HepG2 (cell line): ENCODE measurements around the gene ESF1. TPM values are rescaled to one million over a fixed set of nuclear protein-coding genes. Genes with fewer than 3 reads are reported as not detected.

Experiments used
- BHLHE40 ChIP-seq: IDR thresholded peaks from 2 replicates; pipeline ENCODE4 v1.6.1; 2011; ENCODE audit warnings: low read length, improper control_type of control experiment
- FOXO1 ChIP-seq: sonication (generic); formaldehyde crosslinking; IDR thresholded peaks from 2 replicates; pipeline ENCODE4 v1.4.0; 2020; ENCODE audit warnings: missing genetic modification reagents
- HMG20B ChIP-seq: conservative IDR thresholded peaks from 2 replicates; pipeline ENCODE4 v1.6.1; 2016; ENCODE audit warnings: missing genetic modification reagents, missing compliant biosample characterization
- HNRNPL ChIP-seq: fragments of 200-400 bp; formaldehyde crosslinking; IDR thresholded peaks from 2 replicates; pipeline ENCODE4 v1.6.1; 2017; ENCODE audit warnings: mild to moderate bottlenecking, low read depth, low read length
- HNRNPLL ChIP-seq: fragments of 200-400 bp; formaldehyde crosslinking; IDR thresholded peaks from 2 replicates; pipeline ENCODE4 v1.6.1; 2017; ENCODE audit warnings: mild to moderate bottlenecking, low read depth, low read length; ENCODE audit not compliant: poor library complexity, severe bottlenecking
- NPAS2 ChIP-seq: sonication (generic); formaldehyde crosslinking; IDR thresholded peaks from 2 replicates; pipeline ENCODE4 v1.8.0; 2022; ENCODE audit warnings: mild to moderate bottlenecking, missing genetic modification reagents, borderline replicate concordance
- NR2C2 ChIP-seq: sonication (generic); formaldehyde crosslinking; IDR thresholded peaks from 2 replicates; pipeline ENCODE4 v1.4.0; 2020; ENCODE audit warnings: missing genetic modification reagents, mild to moderate bottlenecking, moderate library complexity, borderline replicate concordance
- POLR2G ChIP-seq: fragments of 200-400 bp; formaldehyde crosslinking; IDR thresholded peaks from 2 replicates; pipeline ENCODE4 v1.6.1; 2018; ENCODE audit warnings: mild to moderate bottlenecking, low read depth, low read length, moderate library complexity
- RBM22 ChIP-seq: fragments of 200-400 bp; formaldehyde crosslinking; optimal IDR thresholded peaks from 2 replicates; pipeline ENCODE3; 2017; ENCODE audit warnings: mild to moderate bottlenecking, low read length, moderate library complexity
- TEAD3 ChIP-seq: optimal IDR thresholded peaks from 2 replicates; pipeline ENCODE3; 2016; ENCODE audit warnings: borderline replicate concordance
- ZMAT3 ChIP-seq: sonication (generic); formaldehyde crosslinking; conservative IDR thresholded peaks from 2 replicates; pipeline ENCODE4 v1.7.0; 2021; ENCODE audit warnings: missing genetic modification reagents
- ZNF143 ChIP-seq: sonication (generic); formaldehyde crosslinking; IDR thresholded peaks from 2 replicates; pipeline ENCODE4 v1.4.0; 2020; ENCODE audit warnings: missing genetic modification reagents
- ZNF20 ChIP-seq: sonication (generic); formaldehyde crosslinking; IDR thresholded peaks from 2 replicates; pipeline ENCODE4 v1.4.0; 2020; ENCODE audit warnings: mild to moderate bottlenecking, moderate library complexity, missing genetic modification reagents
- ZNF24 ChIP-seq: fragments of 450-650 bp; IDR thresholded peaks from 2 replicates; pipeline ENCODE4 v1.6.1; 2017; ENCODE audit warnings: antibody characterized with exemption, mild to moderate bottlenecking
- ZNF446 ChIP-seq: sonication (generic); formaldehyde crosslinking; IDR thresholded peaks from 2 replicates; pipeline ENCODE4 v1.5.0; 2020; ENCODE audit warnings: mild to moderate bottlenecking, missing genetic modification reagents
- ZNF883 ChIP-seq: sonication (generic); formaldehyde crosslinking; IDR thresholded peaks from 2 replicates; pipeline ENCODE4 v1.5.1; 2020; ENCODE audit warnings: mild to moderate bottlenecking, missing genetic modification reagents; ENCODE audit errors: not compliant biosample characterization
- polyA plus RNA-seq, 8 experiments: library from polyadenylated mRNA; depleted of rRNA in 3 of 8; stranded (reverse) in 7 of 8; unstranded in 1 of 8; fragments of >200 nt; fragmentation: Illumina TruSeq in 4 of 8; extraction: Trizol in 4 of 8; gene quantifications; 2 replicates each; pipeline versions ENCODE4 v1.2.1 to v1.2.3, GENCODE V29; 2011 to 2016; ENCODE audit warnings: low read depth in 4 of 8, missing spikeins in 1 of 8, mixed read lengths in 1 of 8; ENCODE audit not compliant: insufficient read depth in 1 of 8
- total RNA-seq, 5 experiments: library from RNA; depleted of rRNA; stranded (reverse); fragments of >200 nt; fragmentation: Illumina TruSeq; extraction: Trizol; gene quantifications; 2 replicates each; pipeline ENCODE4 v1.2.3, GENCODE V29; 2016; ENCODE audit warnings: low read depth in 1 of 5
- TF ChIP-seq, protein P1 (sequence below): sonication (generic); formaldehyde crosslinking; IDR thresholded peaks from 2 replicates; pipeline ENCODE4 v1.5.0; 2020; ENCODE audit warnings: mild to moderate bottlenecking, missing genetic modification reagents
- TF ChIP-seq, protein P2 (sequence below): sonication (generic); formaldehyde crosslinking; IDR thresholded peaks from 2 replicates; pipeline ENCODE4 v1.4.0; 2020; ENCODE audit warnings: missing genetic modification reagents
- TF ChIP-seq, protein P3 (sequence below): sonication (generic); formaldehyde crosslinking; IDR thresholded peaks from 2 replicates; pipeline ENCODE4 v1.8.0; 2022; ENCODE audit warnings: missing genetic modification reagents, low read depth, mild to moderate bottlenecking, borderline replicate concordance
- TF ChIP-seq, protein P4 (sequence below): sonication (generic); formaldehyde crosslinking; IDR thresholded peaks from 2 replicates; pipeline ENCODE4 v1.9.0; 2021; ENCODE audit warnings: missing genetic modification reagents, mild to moderate bottlenecking, borderline replicate concordance
- TF ChIP-seq, protein P5 (sequence below): sonication (generic); formaldehyde crosslinking; IDR thresholded peaks from 2 replicates; pipeline ENCODE4 v1.4.0; 2020; ENCODE audit warnings: missing genetic modification reagents
- TF ChIP-seq, protein P6 (sequence below): IDR thresholded peaks from 2 replicates; pipeline ENCODE4 v1.6.1; 2018; ENCODE audit warnings: missing genetic modification reagents
- TF ChIP-seq, protein P7 (sequence below): sonication (generic); formaldehyde crosslinking; IDR thresholded peaks from 2 replicates; pipeline ENCODE4 v1.4.0; 2020; ENCODE audit warnings: mild to moderate bottlenecking, low read depth, missing genetic modification reagents

Gene ESF1
- total and polyA plus RNA-seq, 2 of the 13 experiments (the other 11 are each of a cell fraction or from before 2014, with no cell fraction given) = 7.3 to 66.9 TPM

DNA sequence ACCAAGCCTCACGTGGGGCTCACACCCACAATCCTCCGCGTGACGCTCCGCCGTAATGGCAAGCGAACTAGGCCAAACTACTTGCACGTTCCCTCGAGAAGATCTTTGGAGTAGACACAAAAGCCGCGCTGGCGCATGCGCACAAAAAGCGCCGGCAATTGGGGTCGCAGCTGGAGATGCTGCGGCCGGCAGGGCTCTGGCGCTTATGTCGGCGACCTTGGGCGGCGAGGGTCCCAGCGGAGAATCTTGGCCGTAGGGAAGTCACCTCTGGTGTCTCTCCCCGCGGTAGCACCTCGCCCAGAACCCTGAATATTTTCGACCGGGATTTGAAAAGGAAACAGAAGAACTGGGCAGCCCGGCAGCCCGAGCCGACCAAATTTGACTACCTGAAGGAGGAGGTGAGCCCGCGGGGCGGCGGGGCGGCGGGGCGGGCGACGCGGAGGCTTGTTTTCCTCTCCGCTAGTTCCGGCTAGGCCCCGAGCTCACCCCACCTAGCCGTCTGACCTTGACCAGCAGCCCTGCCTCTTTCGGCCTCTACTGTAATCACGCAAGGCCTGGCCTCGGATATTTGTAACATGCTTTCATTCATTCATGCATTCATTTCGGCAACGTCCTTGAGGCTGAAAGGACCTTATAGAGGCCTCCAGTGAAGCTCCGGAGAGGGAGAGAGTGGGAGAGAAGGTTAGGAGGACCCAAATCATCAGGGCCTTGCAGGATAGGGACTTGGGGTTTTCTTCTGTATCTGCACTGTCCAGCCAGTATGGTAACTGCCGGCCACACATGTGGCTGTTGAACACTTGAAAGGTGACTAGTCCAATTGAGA is at the start of gene ESF1, which contains the start of gene NDUFAF5 (continued):
- TF ChIP-seq, protein P1, sequence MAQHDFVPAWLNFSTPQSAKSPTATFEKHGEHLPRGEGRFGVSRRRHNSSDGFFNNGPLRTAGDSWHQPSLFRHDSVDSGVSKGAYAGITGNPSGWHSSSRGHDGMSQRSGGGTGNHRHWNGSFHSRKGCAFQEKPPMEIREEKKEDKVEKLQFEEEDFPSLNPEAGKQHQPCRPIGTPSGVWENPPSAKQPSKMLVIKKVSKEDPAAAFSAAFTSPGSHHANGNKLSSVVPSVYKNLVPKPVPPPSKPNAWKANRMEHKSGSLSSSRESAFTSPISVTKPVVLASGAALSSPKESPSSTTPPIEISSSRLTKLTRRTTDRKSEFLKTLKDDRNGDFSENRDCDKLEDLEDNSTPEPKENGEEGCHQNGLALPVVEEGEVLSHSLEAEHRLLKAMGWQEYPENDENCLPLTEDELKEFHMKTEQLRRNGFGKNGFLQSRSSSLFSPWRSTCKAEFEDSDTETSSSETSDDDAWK (CRISPR knock-in tag) = no peak
- TF ChIP-seq, protein P2, sequence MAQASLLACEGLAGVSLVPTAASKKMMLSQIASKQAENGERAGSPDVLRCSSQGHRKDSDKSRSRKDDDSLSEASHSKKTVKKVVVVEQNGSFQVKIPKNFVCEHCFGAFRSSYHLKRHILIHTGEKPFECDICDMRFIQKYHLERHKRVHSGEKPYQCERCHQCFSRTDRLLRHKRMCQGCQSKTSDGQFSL (CRISPR knock-in tag) = peak; percentile 75
- TF ChIP-seq ZMAT3 (CRISPR knock-in tag) (peak; percentile 99), HNRNPL (peak; percentile 76), POLR2G (peak; percentile 96), TEAD3 (CRISPR knock-in tag) (peak; percentile 93), FOXO1 (CRISPR knock-in tag) (peak; percentile 95), HNRNPLL (peak; percentile 76), ZNF24 (peak; percentile 97), RBM22 (peak; percentile 28), ZNF143 (CRISPR knock-in tag) (peak; percentile 97), BHLHE40 (peak; percentile 97), HMG20B (CRISPR knock-in tag) (peak; percentile 82; the same call in 1 of the 2 replicates), ZNF446 (CRISPR knock-in tag) (no peak; the same call in 1 of the 2 replicates), NR2C2 (peak; percentile 90), ZNF20 (peak; percentile 89; the same call in 1 of the 2 replicates), NPAS2 (no peak), ZNF883 (peak; percentile 76)
- TF ChIP-seq, protein P3, sequence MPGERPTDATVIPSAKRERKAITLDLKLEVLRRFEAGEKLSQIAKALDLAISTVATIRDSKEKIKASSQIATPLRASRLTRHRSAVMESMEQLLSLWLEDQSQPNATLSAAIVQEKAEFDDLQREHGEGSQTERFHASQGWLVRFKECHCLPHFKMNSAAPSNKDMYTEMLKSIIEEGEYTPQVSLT (CRISPR knock-in tag) = peak; percentile 8; the same call in 1 of the 2 replicates
- TF ChIP-seq, protein P4, sequence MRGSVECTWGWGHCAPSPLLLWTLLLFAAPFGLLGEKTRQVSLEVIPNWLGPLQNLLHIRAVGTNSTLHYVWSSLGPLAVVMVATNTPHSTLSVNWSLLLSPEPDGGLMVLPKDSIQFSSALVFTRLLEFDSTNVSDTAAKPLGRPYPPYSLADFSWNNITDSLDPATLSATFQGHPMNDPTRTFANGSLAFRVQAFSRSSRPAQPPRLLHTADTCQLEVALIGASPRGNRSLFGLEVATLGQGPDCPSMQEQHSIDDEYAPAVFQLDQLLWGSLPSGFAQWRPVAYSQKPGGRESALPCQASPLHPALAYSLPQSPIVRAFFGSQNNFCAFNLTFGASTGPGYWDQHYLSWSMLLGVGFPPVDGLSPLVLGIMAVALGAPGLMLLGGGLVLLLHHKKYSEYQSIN (CRISPR knock-in tag) = no peak
- TF ChIP-seq, protein P5, sequence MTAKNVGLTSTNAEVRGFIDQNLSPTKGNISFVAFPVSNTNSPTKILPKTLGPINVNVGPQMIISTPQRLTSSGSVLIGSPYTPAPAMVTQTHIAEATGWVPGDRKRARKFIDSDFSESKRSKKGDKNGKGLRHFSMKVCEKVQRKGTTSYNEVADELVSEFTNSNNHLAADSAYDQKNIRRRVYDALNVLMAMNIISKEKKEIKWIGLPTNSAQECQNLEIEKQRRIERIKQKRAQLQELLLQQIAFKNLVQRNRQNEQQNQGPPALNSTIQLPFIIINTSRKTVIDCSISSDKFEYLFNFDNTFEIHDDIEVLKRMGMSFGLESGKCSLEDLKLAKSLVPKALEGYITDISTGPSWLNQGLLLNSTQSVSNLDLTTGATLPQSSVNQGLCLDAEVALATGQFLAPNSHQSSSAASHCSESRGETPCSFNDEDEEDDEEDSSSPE (CRISPR knock-in tag) = peak; percentile 92
- TF ChIP-seq, protein P6, sequence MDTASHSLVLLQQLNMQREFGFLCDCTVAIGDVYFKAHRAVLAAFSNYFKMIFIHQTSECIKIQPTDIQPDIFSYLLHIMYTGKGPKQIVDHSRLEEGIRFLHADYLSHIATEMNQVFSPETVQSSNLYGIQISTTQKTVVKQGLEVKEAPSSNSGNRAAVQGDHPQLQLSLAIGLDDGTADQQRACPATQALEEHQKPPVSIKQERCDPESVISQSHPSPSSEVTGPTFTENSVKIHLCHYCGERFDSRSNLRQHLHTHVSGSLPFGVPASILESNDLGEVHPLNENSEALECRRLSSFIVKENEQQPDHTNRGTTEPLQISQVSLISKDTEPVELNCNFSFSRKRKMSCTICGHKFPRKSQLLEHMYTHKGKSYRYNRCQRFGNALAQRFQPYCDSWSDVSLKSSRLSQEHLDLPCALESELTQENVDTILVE (CRISPR knock-in tag) = peak; percentile 96
- TF ChIP-seq, protein P7, sequence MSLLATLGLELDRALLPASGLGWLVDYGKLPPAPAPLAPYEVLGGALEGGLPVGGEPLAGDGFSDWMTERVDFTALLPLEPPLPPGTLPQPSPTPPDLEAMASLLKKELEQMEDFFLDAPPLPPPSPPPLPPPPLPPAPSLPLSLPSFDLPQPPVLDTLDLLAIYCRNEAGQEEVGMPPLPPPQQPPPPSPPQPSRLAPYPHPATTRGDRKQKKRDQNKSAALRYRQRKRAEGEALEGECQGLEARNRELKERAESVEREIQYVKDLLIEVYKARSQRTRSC (CRISPR knock-in tag) = peak; percentile 88; the same call in 1 of the 2 replicates
